ENCODE measurements around the gene PLSCR3. TPM values are rescaled to one million over a fixed set of nuclear protein-coding genes. Genes with fewer than 3 reads are reported as not detected.

Gene PLSCR3
- total RNA-seq, 1 donor from 2014 or later, result 13.5 TPM

GRCh38 chr17:7351665-7352502, 42.4 kb downstream of the PLSCR3 start, which contains the start of gene KCTD11:
Gene KCTD11 (plus strand): TSS chr17:7352162.
- DNase-seq (ENCODE audit: low read depth in 2 of 2), result peak in 1 of 2 donors; percentile 75

GRCh38 chr17:7348478-7349242, 45.7 kb downstream of the PLSCR3 start:
- DNase-seq (ENCODE audit: low read depth in 2 of 2), result no peak

GRCh38 chr17:7347630-7348477, 46.5 kb downstream of the PLSCR3 start:
- no peak for DNase-seq (ENCODE audit: low read depth in 2 of 2)

GRCh38 chr17:7346761-7347614, 47.3 kb downstream of the PLSCR3 start:
- DNase-seq (ENCODE audit: low read depth in 2 of 2), result no peak

GRCh38 chr17:7343250-7343649, 51.1 kb downstream of the PLSCR3 start:
- DNase-seq (ENCODE audit: low read depth in 2 of 2), result no peak

- no peak for DNase-seq (ENCODE audit: low read depth in 2 of 2)
Measured at GRCh38 chr17:7341842-7342241, 52.5 kb downstream of the PLSCR3 start.

GRCh38 chr17:7340179-7340578, 54.1 kb downstream of the PLSCR3 start:
- no peak for DNase-seq (ENCODE audit: low read depth in 2 of 2)

Other genes with a start within 250 kb of the PLSCR3 start
- gene ASGR1, start 215.2 kb downstream of the PLSCR3 start, total RNA-seq, result 14.8 and 26.2 TPM in 2 replicates
- gene DLG4, start 174.7 kb downstream of the PLSCR3 start, total RNA-seq, result 5.3 and 11.4 TPM in 2 replicates
- 219 and 341 TPM in 2 replicates for gene ACADVL, start 174.6 kb downstream of the PLSCR3 start, total RNA-seq
- 28.6 and 37.0 TPM in 2 replicates for gene DVL2, start 160.0 kb downstream of the PLSCR3 start, total RNA-seq
- gene PHF23, start 155.1 kb downstream of the PLSCR3 start, total RNA-seq, result 29.7 and 45.6 TPM in 2 replicates
- 92.6 and 197 TPM in 2 replicates for gene GABARAP, start 152.1 kb downstream of the PLSCR3 start, total RNA-seq
- gene CTDNEP1, start 142.8 kb downstream of the PLSCR3 start, total RNA-seq, result 25.9 and 35.5 TPM in 2 replicates
- gene ELP5, start 142.3 kb downstream of the PLSCR3 start, total RNA-seq, result 31.8 and 34.6 TPM in 2 replicates
- gene CLDN7, start 132.0 kb downstream of the PLSCR3 start, total RNA-seq, result 1.0 and 2.7 TPM in 2 replicates
- gene SLC2A4, start 112.8 kb downstream of the PLSCR3 start, total RNA-seq, result 0.76 and 0.90 TPM in 2 replicates
- 0.25 and 0.26 TPM in 2 replicates for gene YBX2, start 99.9 kb downstream of the PLSCR3 start, total RNA-seq
- 540 and 622 TPM in 2 replicates for gene EIF5A, start 86.9 kb downstream of the PLSCR3 start, total RNA-seq
- gene GPS2, start 79.2 kb downstream of the PLSCR3 start, total RNA-seq, result 19.1 and 28.3 TPM in 2 replicates
- gene NEURL4, start 65.2 kb downstream of the PLSCR3 start, total RNA-seq, result 9.1 and 15.0 TPM in 2 replicates
- gene ACAP1, start 58.0 kb downstream of the PLSCR3 start, total RNA-seq, result 0.26 and 1.0 TPM in 2 replicates
- gene KCTD11, start 42.4 kb downstream of the PLSCR3 start, total RNA-seq, result 2.3 and 3.4 TPM in 2 replicates
- gene TMEM95, start 39.4 kb downstream of the PLSCR3 start, total RNA-seq, result not detected in 2 replicates
- gene TNK1, start 13.4 kb downstream of the PLSCR3 start, total RNA-seq, result 2.1 and 2.3 TPM in 2 replicates
- gene TMEM256, start 9.6 kb upstream of the PLSCR3 start, total RNA-seq, result 127 and 212 TPM in 2 replicates
- gene NLGN2, start 13.3 kb upstream of the PLSCR3 start, total RNA-seq, result 1.4 and 3.0 TPM in 2 replicates
- not detected in 2 replicates for gene SPEM1, start 25.8 kb upstream of the PLSCR3 start, total RNA-seq
- gene SPEM2, start 31.1 kb upstream of the PLSCR3 start, total RNA-seq, result not detected in 2 replicates
- gene SPEM3, start 34.3 kb upstream of the PLSCR3 start, total RNA-seq, result not detected in 2 replicates
- 6.8 and 10.1 TPM in 2 replicates for gene TMEM102, start 40.9 kb upstream of the PLSCR3 start, total RNA-seq
- gene FGF11, start 45.0 kb upstream of the PLSCR3 start, total RNA-seq, result 0.13 and 0.38 TPM in 2 replicates
- 7.2 and 10.0 TPM in 2 replicates for gene CHRNB1, start 50.5 kb upstream of the PLSCR3 start, total RNA-seq
- 6.7 and 11.3 TPM in 2 replicates for gene ZBTB4, start 85.1 kb upstream of the PLSCR3 start, total RNA-seq
- gene SLC35G6, start 86.9 kb upstream of the PLSCR3 start, total RNA-seq, result not detected in 2 replicates
- 56.5 and 87.0 TPM in 2 replicates for gene POLR2A, start 89.8 kb upstream of the PLSCR3 start, total RNA-seq
- 4.7 and 9.4 TPM in 2 replicates for gene TNFSF12, start 154.5 kb upstream of the PLSCR3 start, total RNA-seq
- 0.25 and 0.26 TPM in 2 replicates for gene TNFSF13, start 164.2 kb upstream of the PLSCR3 start, total RNA-seq
- gene SENP3, start 167.4 kb upstream of the PLSCR3 start, total RNA-seq, result 61.2 and 74.1 TPM in 2 replicates
- 0.77 and 1.5 TPM in 2 replicates for gene CD68, start 185.1 kb upstream of the PLSCR3 start, total RNA-seq
- 70.0 and 98.1 TPM in 2 replicates for gene MPDU1, start 189.3 kb upstream of the PLSCR3 start, total RNA-seq
- gene SOX15, start 195.6 kb upstream of the PLSCR3 start, total RNA-seq, result 0.13 TPM in 2 replicates
- 29.4 and 35.4 TPM in 2 replicates for gene FXR2, start 220.4 kb upstream of the PLSCR3 start, total RNA-seq
- 27.6 and 37.3 TPM in 2 replicates for gene SAT2, start 233.3 kb upstream of the PLSCR3 start, total RNA-seq
- 0.13 TPM in 1 of 2 replicates, not detected in the other for gene SHBG, start 235.6 kb upstream of the PLSCR3 start, total RNA-seq

Measured in dermis microvascular lymphatic vessel endothelial cell (primary cell).